Glutamatergic neuron (in vitro differentiated cells): Measurements from ENCODE around the gene STX1B. TPM values are rescaled to one million over a fixed set of nuclear protein-coding genes. Genes with fewer than 3 reads are reported as not detected.

Experiments used
- DNase-seq: peaks from one replicate; pipeline ENCODE4 v3.0.0; 2022
- H3K27ac Mint-ChIP-seq: one replicate; pipeline ENCODE4 v1.8.0; 2020; ENCODE audit warnings: mild to moderate bottlenecking, mixed read lengths, inconsistent platforms; ENCODE audit not compliant: unreplicated experiment
- H3K27me3 Mint-ChIP-seq: one replicate; pipeline ENCODE4 v1.8.0; 2020; ENCODE audit warnings: mild to moderate bottlenecking, moderate library complexity, mixed read lengths, inconsistent platforms; ENCODE audit not compliant: unreplicated experiment
- H3K36me3 Mint-ChIP-seq: one replicate; pipeline ENCODE4 v1.8.0; 2020; ENCODE audit warnings: mild to moderate bottlenecking, mixed read lengths, inconsistent platforms; ENCODE audit not compliant: unreplicated experiment
- H3K4me1 Mint-ChIP-seq: one replicate; pipeline ENCODE4 v1.8.0; 2020; ENCODE audit warnings: mild to moderate bottlenecking, low read depth, mixed read lengths, inconsistent platforms; ENCODE audit not compliant: unreplicated experiment
- H3K4me3 Mint-ChIP-seq: one replicate; pipeline ENCODE4 v1.8.0; 2020; ENCODE audit warnings: mild to moderate bottlenecking, mixed read lengths, inconsistent platforms; ENCODE audit not compliant: unreplicated experiment
- H3K9me3 Mint-ChIP-seq: one replicate; pipeline ENCODE4 v1.8.0; 2020; ENCODE audit warnings: mild to moderate bottlenecking, moderate library complexity, mixed read lengths, inconsistent platforms; ENCODE audit not compliant: unreplicated experiment
- total RNA-seq: library from RNA; stranded (reverse); fragmentation: NEBNext Ultra II Directional; extraction: Animal tissue kit (Norgen Biotek cat#: 25700); gene quantifications from one replicate; pipeline ENCODE4 v1.2.1, GENCODE V29; 2021; ENCODE audit not compliant: unreplicated experiment
- TF ChIP-seq, protein P1 (sequence below): fragments of 200-600 bp; sonication (generic); IDR thresholded peaks from one replicate; pipeline ENCODE4 v1.5.0; 2021; ENCODE audit not compliant: partially characterized antibody, unreplicated experiment

The STX1B gene
- total RNA-seq, 1 donor from 2014 or later = 51.6 TPM

DNA sequence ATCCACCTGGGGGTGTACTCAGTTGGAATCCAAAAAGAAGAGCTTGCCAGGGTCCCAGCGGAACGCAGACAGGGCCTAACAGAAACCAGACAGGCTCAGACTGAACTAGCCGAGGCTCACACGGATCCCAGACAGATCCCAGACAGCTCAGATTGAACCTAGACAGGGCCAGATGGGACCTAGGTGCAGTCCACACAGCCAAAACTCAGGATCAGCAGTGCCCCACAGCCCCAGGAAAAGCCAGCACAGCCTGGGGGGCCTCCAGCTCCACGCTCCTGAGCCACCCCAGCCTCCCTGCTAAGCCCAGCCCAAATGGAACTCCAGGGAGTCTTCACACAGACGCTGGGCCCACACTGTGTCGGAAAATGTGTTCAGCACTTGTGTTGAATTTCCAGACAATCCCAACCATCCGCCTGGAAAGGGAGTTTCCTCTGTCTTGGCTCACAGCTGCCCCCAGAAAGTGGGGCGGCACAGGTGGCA is 7.5 kb downstream of the STX1B start:
- DNase-seq = no peak
- peaks cover 7% of the 10 kb centered on the region for H3K27me3 Mint-ChIP-seq
- H3K36me3 Mint-ChIP-seq = no peaks in the 10 kb centered on the region
- peaks cover 34% of the 10 kb centered on the region for H3K4me1 Mint-ChIP-seq
- H3K27ac Mint-ChIP-seq = peak overlapping the region; percentile 93
- H3K9me3 Mint-ChIP-seq = peaks cover 7% of the 10 kb centered on the region
- peak overlapping the region; percentile 80 for H3K4me3 Mint-ChIP-seq
- TF ChIP-seq, protein P1, sequence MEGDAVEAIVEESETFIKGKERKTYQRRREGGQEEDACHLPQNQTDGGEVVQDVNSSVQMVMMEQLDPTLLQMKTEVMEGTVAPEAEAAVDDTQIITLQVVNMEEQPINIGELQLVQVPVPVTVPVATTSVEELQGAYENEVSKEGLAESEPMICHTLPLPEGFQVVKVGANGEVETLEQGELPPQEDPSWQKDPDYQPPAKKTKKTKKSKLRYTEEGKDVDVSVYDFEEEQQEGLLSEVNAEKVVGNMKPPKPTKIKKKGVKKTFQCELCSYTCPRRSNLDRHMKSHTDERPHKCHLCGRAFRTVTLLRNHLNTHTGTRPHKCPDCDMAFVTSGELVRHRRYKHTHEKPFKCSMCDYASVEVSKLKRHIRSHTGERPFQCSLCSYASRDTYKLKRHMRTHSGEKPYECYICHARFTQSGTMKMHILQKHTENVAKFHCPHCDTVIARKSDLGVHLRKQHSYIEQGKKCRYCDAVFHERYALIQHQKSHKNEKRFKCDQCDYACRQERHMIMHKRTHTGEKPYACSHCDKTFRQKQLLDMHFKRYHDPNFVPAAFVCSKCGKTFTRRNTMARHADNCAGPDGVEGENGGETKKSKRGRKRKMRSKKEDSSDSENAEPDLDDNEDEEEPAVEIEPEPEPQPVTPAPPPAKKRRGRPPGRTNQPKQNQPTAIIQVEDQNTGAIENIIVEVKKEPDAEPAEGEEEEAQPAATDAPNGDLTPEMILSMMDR = no peak

DNA sequence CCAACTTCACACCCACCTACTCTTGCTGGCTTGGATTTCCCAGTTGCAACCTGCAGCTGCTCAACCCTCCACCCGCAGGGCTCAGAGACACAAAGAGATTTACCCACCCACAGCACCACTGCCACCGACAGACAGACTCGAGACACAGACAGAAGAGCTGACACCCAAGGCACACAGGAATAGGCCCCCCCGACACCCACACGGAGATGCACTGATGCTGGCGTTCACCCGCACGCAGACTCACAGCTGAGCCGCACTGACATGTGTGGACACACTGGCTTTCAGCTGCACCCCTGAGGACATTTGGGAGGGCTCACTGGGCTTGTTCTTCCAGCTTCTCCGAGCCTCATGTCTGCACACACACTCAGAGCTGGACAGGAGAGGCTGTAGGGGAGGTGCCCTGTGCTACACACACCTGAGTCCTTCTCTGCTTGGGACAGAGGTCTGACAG is 8.2 kb downstream of the STX1B start:
- Mint-ChIP-seq H3K27me3 (peaks cover 7% of the 10 kb centered on the region), H3K4me3 (peak overlapping the region; percentile 20), H3K27ac (peak overlapping the region; percentile 93), H3K36me3 (no peaks in the 10 kb centered on the region), H3K9me3 (peaks cover 7% of the 10 kb centered on the region), H3K4me1 (peaks cover 31% of the 10 kb centered on the region)
- TF ChIP-seq, protein P1 = no peak
- no peak for DNase-seq

DNA sequence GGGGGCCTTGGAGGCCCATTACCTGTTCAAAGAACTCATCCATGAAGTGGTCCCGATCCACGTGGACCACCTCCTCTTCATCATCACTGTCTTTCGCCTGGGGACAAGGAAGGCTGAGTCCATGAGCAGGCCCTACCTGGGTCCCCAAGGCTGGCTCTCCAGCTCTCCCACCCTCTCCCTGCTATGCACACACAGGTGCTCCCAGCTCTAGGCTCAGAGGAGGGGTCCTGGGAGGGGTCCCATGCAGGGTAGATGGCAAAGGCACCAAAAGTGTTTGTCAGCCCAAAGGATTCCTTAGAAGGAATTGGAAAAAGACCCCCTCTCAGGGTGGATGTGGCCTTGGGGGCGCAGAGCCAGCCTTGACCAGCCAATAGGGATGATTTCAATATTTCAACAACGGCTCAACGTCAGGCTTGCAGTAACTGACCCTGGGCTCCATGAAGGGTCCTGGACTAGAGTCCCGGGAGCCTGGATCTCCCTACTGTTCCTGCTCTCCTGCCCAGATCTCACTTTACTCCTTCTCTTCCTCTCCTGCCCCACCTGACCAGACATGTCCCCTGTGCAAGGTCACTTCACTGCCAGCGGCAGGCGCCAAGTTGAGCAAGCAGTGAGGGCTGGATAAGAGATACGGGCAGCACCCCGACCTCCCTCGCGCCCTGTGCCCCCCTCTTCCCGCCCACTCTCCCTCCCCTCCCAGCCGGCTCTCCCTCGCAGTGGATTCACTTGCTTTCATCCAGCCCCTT is 8.8 kb downstream of the STX1B start:
- no peak for DNase-seq
- Mint-ChIP-seq H3K27me3 (peaks cover 9% of the 10 kb centered on the region), H3K4me1 (peaks cover 30% of the 10 kb centered on the region), H3K9me3 (peaks cover 7% of the 10 kb centered on the region), H3K27ac (peak overlapping the region; percentile 93), H3K36me3 (no peaks in the 10 kb centered on the region), H3K4me3 (peak overlapping the region; percentile 20)
- TF ChIP-seq, protein P1 = no peak

DNA sequence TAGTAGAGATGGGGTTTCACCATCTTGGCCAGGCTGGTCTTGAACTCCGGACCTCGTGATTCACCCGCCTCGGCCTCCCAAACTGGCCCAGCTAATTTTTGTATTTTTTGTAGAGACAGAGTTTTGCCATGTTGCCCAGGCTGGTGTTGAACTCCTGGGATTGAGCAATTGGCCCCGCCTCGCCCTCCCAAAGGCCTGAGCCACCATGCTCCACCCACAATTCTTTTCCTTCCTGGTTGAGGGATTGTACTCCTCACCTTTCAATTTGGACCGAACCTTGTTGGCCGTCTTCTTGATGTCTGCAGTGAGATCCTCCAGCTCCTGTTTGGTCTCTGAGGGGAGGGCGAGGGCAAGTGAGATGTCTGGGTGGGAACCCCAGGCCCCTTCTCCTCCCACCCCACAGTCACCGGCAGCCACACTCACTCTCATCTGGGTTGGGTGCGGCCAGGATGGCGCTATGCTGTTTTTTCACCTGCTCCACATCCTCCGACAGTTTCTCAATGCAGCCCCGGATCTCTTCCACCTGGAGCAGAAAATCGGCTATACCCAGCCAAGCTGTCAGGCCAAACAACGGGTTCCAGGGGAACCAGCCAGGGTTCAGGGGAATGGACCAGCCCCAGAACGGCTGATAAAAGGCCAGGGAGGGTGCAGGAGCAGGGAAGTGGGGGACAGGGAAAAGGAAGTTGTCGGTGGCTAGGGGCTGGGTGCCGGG is 9.6 kb downstream of the STX1B start:
- Mint-ChIP-seq H3K27ac (no peak overlapping the region), H3K4me1 (peaks cover 25% of the 10 kb centered on the region)
- TF ChIP-seq, protein P1 = no peak

More for the DNA sequence above, 9.6 kb downstream of the STX1B start:
- no peak overlapping the region for H3K4me3 Mint-ChIP-seq
- no peak for DNase-seq
- peaks cover 13% of the 10 kb centered on the region for H3K27me3 Mint-ChIP-seq
- H3K36me3 Mint-ChIP-seq = no peaks in the 10 kb centered on the region
- peaks cover 5% of the 10 kb centered on the region for H3K9me3 Mint-ChIP-seq
